Esophagus squamous epithelium (tissue), 4 donors: ENCODE results near the gene ARAP3.

Experiments
- POLR2A ChIP-seq, 4 donors: fragments of 450-650 bp; IDR thresholded peaks; one replicate each; pipeline ENCODE4 v1.6.1; 2017; ENCODE audit warnings: antibody characterized with exemption in 4 of 4, mild to moderate bottlenecking in 4 of 4, moderate library complexity in 3 of 4
- TF ChIP-seq, protein P1 (sequence below), 6 experiments: fragments of 450-650 bp in 4 of 6; fragments of 200-600 bp in 2 of 6; sonication (generic) in 2 of 6; IDR thresholded peaks; one replicate each; pipeline ENCODE4 v1.5.1; 2016 to 2019; ENCODE audit warnings: antibody characterized with exemption in 6 of 6, mild to moderate bottlenecking in 4 of 6, moderate library complexity in 4 of 6

DNA sequence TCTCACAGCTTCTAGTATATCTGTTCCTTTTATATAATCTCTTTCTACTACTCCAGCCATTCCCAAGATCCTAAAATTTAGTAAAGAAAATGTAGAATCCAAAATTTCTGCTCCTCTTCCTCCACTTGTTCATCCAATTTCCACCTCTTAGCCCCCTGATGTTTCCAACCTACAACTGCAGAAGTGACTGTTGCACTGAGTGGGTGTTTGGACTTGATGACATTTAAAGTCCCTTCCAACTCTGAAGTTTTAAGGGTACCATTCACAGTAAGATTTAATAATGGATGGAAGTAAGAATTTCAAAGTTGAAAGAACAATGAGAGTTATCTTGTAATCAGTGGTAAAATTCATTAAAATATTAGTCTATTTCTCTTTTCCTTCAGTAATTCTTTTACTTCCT is 68.7 kb downstream of the ARAP3 start:
- TF ChIP-seq, protein P1, sequence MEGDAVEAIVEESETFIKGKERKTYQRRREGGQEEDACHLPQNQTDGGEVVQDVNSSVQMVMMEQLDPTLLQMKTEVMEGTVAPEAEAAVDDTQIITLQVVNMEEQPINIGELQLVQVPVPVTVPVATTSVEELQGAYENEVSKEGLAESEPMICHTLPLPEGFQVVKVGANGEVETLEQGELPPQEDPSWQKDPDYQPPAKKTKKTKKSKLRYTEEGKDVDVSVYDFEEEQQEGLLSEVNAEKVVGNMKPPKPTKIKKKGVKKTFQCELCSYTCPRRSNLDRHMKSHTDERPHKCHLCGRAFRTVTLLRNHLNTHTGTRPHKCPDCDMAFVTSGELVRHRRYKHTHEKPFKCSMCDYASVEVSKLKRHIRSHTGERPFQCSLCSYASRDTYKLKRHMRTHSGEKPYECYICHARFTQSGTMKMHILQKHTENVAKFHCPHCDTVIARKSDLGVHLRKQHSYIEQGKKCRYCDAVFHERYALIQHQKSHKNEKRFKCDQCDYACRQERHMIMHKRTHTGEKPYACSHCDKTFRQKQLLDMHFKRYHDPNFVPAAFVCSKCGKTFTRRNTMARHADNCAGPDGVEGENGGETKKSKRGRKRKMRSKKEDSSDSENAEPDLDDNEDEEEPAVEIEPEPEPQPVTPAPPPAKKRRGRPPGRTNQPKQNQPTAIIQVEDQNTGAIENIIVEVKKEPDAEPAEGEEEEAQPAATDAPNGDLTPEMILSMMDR (IDR thresholded peaks at IDR 0.05): no peak
- no peak for TF ChIP-seq POLR2A (IDR thresholded peaks at IDR 0.05)
